NCI-H748 treated with DMSO at 0.1 percent for 48 hours (cell line): Measurements from ENCODE around the gene ACSL1.
"Not testable (repeated sequence)": the region's sequence is repeated elsewhere in the genome, so short reads cannot be mapped to it uniquely, and the experiment has no call there.

Source experiments
- DNase-seq: peaks from one replicate; lab custom pipeline; 2025; lab: John Stamatoyannopoulos, UW

The ACSL1 gene

GRCh38 chr4:184839075-184839399 lies 13.3 kb upstream of the ACSL1 start:
- DNase-seq = not testable (repeated sequence)

GRCh38 chr4:184838249-184839074 lies 12.7 kb upstream of the ACSL1 start:
- DNase-seq = no peak

- DNase-seq = no peak
These were observed 10.8 kb upstream of the ACSL1 start for GRCh38 chr4:184836613-184837012.

- DNase-seq = no peak
These were observed 7.5 kb upstream of the ACSL1 start for GRCh38 chr4:184833046-184833838.

- DNase-seq = no peak
These were observed 5.4 kb upstream of the ACSL1 start for GRCh38 chr4:184831153-184831552.

GRCh38 chr4:184826691-184827270 lies 1.0 kb upstream of the ACSL1 start:
- DNase-seq = no peak

- no peak for DNase-seq
These were observed 450 bp downstream of the ACSL1 start for GRCh38 chr4:184825141-184825895.

GRCh38 chr4:184824776-184825084 lies 1.0 kb downstream of the ACSL1 start:
- DNase-seq = no peak

GRCh38 chr4:184824081-184824775 lies 1.5 kb downstream of the ACSL1 start:
- DNase-seq = no peak

GRCh38 chr4:184823014-184823413 lies 2.8 kb downstream of the ACSL1 start:
- DNase-seq = no peak

- no peak for DNase-seq
These were observed 3.4 kb downstream of the ACSL1 start for GRCh38 chr4:184822356-184822755.

- no peak for DNase-seq
These were observed 4.5 kb downstream of the ACSL1 start for GRCh38 chr4:184821242-184821641.

GRCh38 chr4:184819786-184820185 lies 6.0 kb downstream of the ACSL1 start:
- no peak for DNase-seq

- no peak for DNase-seq
These were observed 7.6 kb downstream of the ACSL1 start for GRCh38 chr4:184818216-184818564.

- no peak for DNase-seq
These were observed 8.1 kb downstream of the ACSL1 start for GRCh38 chr4:184817494-184818215.

GRCh38 chr4:184816962-184817361 lies 8.8 kb downstream of the ACSL1 start:
- DNase-seq = no peak

- no peak for DNase-seq
These were observed 10.5 kb downstream of the ACSL1 start for GRCh38 chr4:184815046-184815877.

GRCh38 chr4:184814686-184815045 lies 11.1 kb downstream of the ACSL1 start:
- DNase-seq = no peak

- DNase-seq = no peak
These were observed 13.1 kb downstream of the ACSL1 start for GRCh38 chr4:184812651-184813181.

- no peak for DNase-seq
These were observed 13.6 kb downstream of the ACSL1 start for GRCh38 chr4:184812199-184812542.
